DND-41 (cell line): ENCODE measurements around the gene MARCHF4.
"Not testable (repeated sequence)": the region's sequence is repeated elsewhere in the genome, so short reads cannot be mapped to it uniquely, and the experiment has no call there.

Experiments used
- ATAC-seq: fragments of 200-7000 bp; cut with Tn5 transposase; 3 replicates; pipeline ENCODE4 v1.9.1; 2021; ENCODE audit warnings: low read depth; ENCODE audit not compliant: insufficient read depth
- DNase-seq: peaks from one replicate; pipeline ENCODE4 v3.0.0-alpha.2; 2020
- H2AFZ ChIP-seq: 2 replicates; pipeline ENCODE4 v1.6.0; 2012; ENCODE audit warnings: low read depth, low read length
- H3K27ac ChIP-seq: 2 replicates; pipeline ENCODE4 v1.5.1; 2012; ENCODE audit warnings: low read length, inconsistent platforms
- H3K27me3 ChIP-seq: fragments of 200-600 bp; sonication (generic); 2 replicates; pipeline ENCODE4 v1.6.0; 2012; ENCODE audit warnings: low read length, mild to moderate bottlenecking, inconsistent platforms; ENCODE audit not compliant: insufficient read depth, poor library complexity
- H3K36me3 ChIP-seq: 2 replicates; pipeline ENCODE4 v1.5.1; 2012; ENCODE audit warnings: low read length, inconsistent platforms; ENCODE audit not compliant: insufficient read depth
- H3K4me1 ChIP-seq: 2 replicates; pipeline ENCODE4 v1.5.1; 2012; ENCODE audit warnings: mild to moderate bottlenecking, low read length; ENCODE audit not compliant: insufficient read depth
- H3K4me2 ChIP-seq: 2 replicates; pipeline ENCODE4 v1.6.0; 2012; ENCODE audit warnings: mild to moderate bottlenecking, moderate library complexity, low read length, inconsistent platforms; ENCODE audit not compliant: insufficient read depth
- H3K4me3 ChIP-seq, 2 experiments: fragments of 200-600 bp in 1 of 2; shearing (Covaris generic) in 1 of 2; 2 replicates each; pipeline ENCODE4 v1.5.1; 2012 to 2016; ENCODE audit warnings: inconsistent platforms in 2 of 2, low read length in 2 of 2, mild to moderate bottlenecking in 2 of 2, low read depth in 1 of 2, moderate library complexity in 1 of 2
- H3K79me2 ChIP-seq: 2 replicates; pipeline ENCODE4 v1.6.0; 2012; ENCODE audit warnings: low read length, inconsistent platforms; ENCODE audit not compliant: insufficient read depth
- H3K9ac ChIP-seq: 2 replicates; pipeline ENCODE4 v1.6.0; 2012; ENCODE audit warnings: low read depth, mild to moderate bottlenecking, inconsistent platforms, low read length, moderate library complexity
- H3K9me3 ChIP-seq: 2 replicates; pipeline ENCODE4 v1.5.1; 2012; ENCODE audit warnings: low read length, moderate library complexity, mild to moderate bottlenecking, inconsistent platforms; ENCODE audit not compliant: insufficient read depth, severe bottlenecking
- H4K20me1 ChIP-seq: 2 replicates; pipeline ENCODE4 v1.6.0; 2012; ENCODE audit warnings: low read length; ENCODE audit not compliant: insufficient read depth
- CTCF ChIP-seq: IDR thresholded peaks from 2 replicates; pipeline ENCODE4 v1.5.1; 2012; ENCODE audit warnings: borderline replicate concordance, low read length, moderate library complexity, mild to moderate bottlenecking; ENCODE audit not compliant: poor library complexity, severe bottlenecking; ENCODE audit errors: extremely low read depth
- EZH2 ChIP-seq: IDR thresholded peaks from 3 replicates; pipeline ENCODE4 v1.6.1; 2012; ENCODE audit warnings: borderline replicate concordance, low read depth, mild to moderate bottlenecking, moderate library complexity, low read length, inconsistent platforms; ENCODE audit not compliant: severe bottlenecking

Gene MARCHF4

DNA sequence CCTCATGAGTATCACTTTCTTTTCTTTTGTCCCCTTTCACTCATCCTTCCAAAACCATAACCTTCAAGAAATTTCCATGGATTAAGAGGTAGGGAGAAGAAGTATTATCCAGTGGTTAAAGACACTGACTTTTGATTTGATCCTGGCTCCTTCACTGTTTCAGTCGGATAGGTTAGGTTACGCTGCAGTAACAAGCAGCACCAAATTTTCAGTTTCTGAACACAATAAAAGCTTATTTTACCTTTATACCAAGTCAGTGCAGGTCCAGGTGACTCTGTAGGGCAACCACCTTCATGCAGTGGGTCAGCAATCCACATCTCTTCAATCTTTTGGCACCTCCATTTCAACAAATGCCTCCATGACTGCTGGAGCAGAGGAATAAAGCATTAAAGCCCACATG, 15.0 kb upstream of the MARCHF4 start:
- Histone ChIP-seq H2AFZ (no peak overlapping the region), H3K27ac (no peak overlapping the region), H3K27me3 (no peaks in the 10 kb centered on the region), H3K4me1 (no peaks in the 10 kb centered on the region), H3K9ac (no peak overlapping the region), H3K9me3 (no peaks in the 10 kb centered on the region), H3K79me2 (no peaks in the 10 kb centered on the region), H3K4me2 (no peak overlapping the region), H3K36me3 (no peaks in the 10 kb centered on the region), H3K4me3 (no peak overlapping the region), H4K20me1 (no peaks in the 10 kb centered on the region)
- no peak for DNase-seq
- TF ChIP-seq EZH2 = no peak
- ATAC-seq = no peak

GRCh38 chr2:216385478-216385877, 13.2 kb upstream of the MARCHF4 start:
- no peak overlapping the region for H3K4me2 ChIP-seq

GRCh38 chr2:216384409-216384808, 12.1 kb upstream of the MARCHF4 start:
- not testable (repeated sequence) for H3K27me3 ChIP-seq, H3K9me3 ChIP-seq, H4K20me1 ChIP-seq, H3K79me2 ChIP-seq, H3K4me3 ChIP-seq, H3K27ac ChIP-seq, DNase-seq, H3K9ac ChIP-seq, H3K4me1 ChIP-seq, H3K36me3 ChIP-seq, ATAC-seq, H3K4me2 ChIP-seq, H2AFZ ChIP-seq

More at GRCh38 chr2:216385478-216385877, 13.2 kb upstream of the MARCHF4 start:
- no peak for DNase-seq
- H3K79me2 ChIP-seq = no peaks in the 10 kb centered on the region
- no peaks in the 10 kb centered on the region for H3K9me3 ChIP-seq
- no peaks in the 10 kb centered on the region for H4K20me1 ChIP-seq
- TF ChIP-seq CTCF = no peak
- no peaks in the 10 kb centered on the region for H3K27me3 ChIP-seq
- no peak overlapping the region for H3K9ac ChIP-seq
- no peaks in the 10 kb centered on the region for H3K36me3 ChIP-seq
- no peak overlapping the region for H2AFZ ChIP-seq
- no peak overlapping the region for H3K27ac ChIP-seq
- no peak overlapping the region for H3K4me3 ChIP-seq
- no peak for ATAC-seq
- H3K4me1 ChIP-seq = no peaks in the 10 kb centered on the region

DNA sequence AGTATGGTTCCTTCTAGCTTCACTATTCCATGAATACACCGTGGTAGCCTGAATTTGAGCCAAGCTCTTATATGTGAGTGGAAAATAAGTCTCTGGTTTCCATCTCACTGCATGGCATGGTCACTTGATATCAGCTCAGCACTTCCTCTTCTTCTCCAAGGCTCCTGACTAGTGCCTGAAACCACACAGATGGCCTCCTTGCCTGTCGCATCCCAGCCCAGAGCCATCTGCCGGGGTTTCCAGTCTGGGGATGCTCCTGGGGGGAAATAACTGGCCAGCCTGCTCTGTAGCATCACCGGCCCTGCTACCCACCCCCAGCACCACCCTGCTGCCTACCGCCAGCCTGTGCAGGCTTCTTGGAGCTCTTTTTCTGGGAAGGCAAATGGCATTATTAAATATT, 7.7 kb upstream of the MARCHF4 start:
- no peak overlapping the region for H3K27ac ChIP-seq
- no peak for ATAC-seq

More for the DNA sequence above, 7.7 kb upstream of the MARCHF4 start:
- no peak overlapping the region for H2AFZ ChIP-seq
- no peak overlapping the region for H3K9ac ChIP-seq
- TF ChIP-seq CTCF = no peak
- no peaks in the 10 kb centered on the region for H3K9me3 ChIP-seq
- H3K79me2 ChIP-seq = no peaks in the 10 kb centered on the region
- H3K4me2 ChIP-seq = no peak overlapping the region
- no peak overlapping the region for H3K4me3 ChIP-seq
- H3K27me3 ChIP-seq = peaks cover 2% of the 10 kb centered on the region
- no peak for DNase-seq
- no peaks in the 10 kb centered on the region for H3K4me1 ChIP-seq
- no peaks in the 10 kb centered on the region for H3K36me3 ChIP-seq
- no peaks in the 10 kb centered on the region for H4K20me1 ChIP-seq
